Astrocyte of the cerebellum (primary cell): ENCODE results near the gene USP25.

Source experiments
- DNase-seq: peaks from one replicate; pipeline ENCODE4 v3.0.0-alpha.2; 2011; ENCODE audit warnings: low read depth
- H3K4me3 ChIP-seq: 2 replicates; pipeline ENCODE4 v1.5.1; 2011; ENCODE audit warnings: mild to moderate bottlenecking, low read depth, low read length, moderate library complexity
- CTCF ChIP-seq: IDR thresholded peaks from 2 replicates; pipeline ENCODE4 v1.5.1; 2012; ENCODE audit warnings: low read length, low read depth, moderate library complexity, mild to moderate bottlenecking; ENCODE audit errors: missing control alignments
- in situ Hi-C: cut with HindIII; loops from 2 replicates; pipeline ENCODE4 v1.10.0; 2017; ENCODE audit warnings: low sequenced_read_pairs

USP25 gene

GRCh38 chr21:15713412-15713811 lies 16.4 kb upstream of the USP25 start:
- in situ Hi-C loops, result no loop called here
- TF ChIP-seq CTCF, result no peak
- DNase-seq, result no peak
- H3K4me3 ChIP-seq, result no peak overlapping the region

GRCh38 chr21:15718711-15719110 lies 11.1 kb upstream of the USP25 start:
- H3K4me3 ChIP-seq, result no peak overlapping the region
- no peak for TF ChIP-seq CTCF

GRCh38 chr21:15719976-15720375 lies 9.8 kb upstream of the USP25 start:
- DNase-seq, result no peak
- TF ChIP-seq CTCF, result no peak
- H3K4me3 ChIP-seq, result no peak overlapping the region
- in situ Hi-C loops, result no loop called here

More at GRCh38 chr21:15718711-15719110, 11.1 kb upstream of the USP25 start:
- DNase-seq, result no peak
- in situ Hi-C loops, result no loop called here

- H3K4me3 ChIP-seq, result no peak overlapping the region
- no peak for DNase-seq
- in situ Hi-C loops, result no loop called here
- no peak for TF ChIP-seq CTCF
Observed at GRCh38 chr21:15722591-15723324, 7.0 kb upstream of the USP25 start.

- no peak for DNase-seq
- no peak overlapping the region for H3K4me3 ChIP-seq
- TF ChIP-seq CTCF, result no peak
- in situ Hi-C loops, result no loop called here
Observed at GRCh38 chr21:15725949-15726348, 3.8 kb upstream of the USP25 start.

GRCh38 chr21:15728046-15728445 lies 1.7 kb upstream of the USP25 start:
- TF ChIP-seq CTCF, result no peak
- no peak for DNase-seq
- in situ Hi-C loops, result no loop called here
- H3K4me3 ChIP-seq, result no peak overlapping the region
